NB4 (cell line): Measurements from ENCODE around the gene FHIT.

ENCODE experiments used
- POLR2A ChIP-seq: IDR thresholded peaks from 2 replicates; pipeline ENCODE4 v1.6.1; 2011; ENCODE audit warnings: mild to moderate bottlenecking; ENCODE audit not compliant: insufficient read length; ENCODE audit errors: extremely low read depth
- TF ChIP-seq, protein P1 (sequence below): IDR thresholded peaks from one replicate; pipeline ENCODE4 v1.5.1; 2012; ENCODE audit warnings: low read depth, low read length

DNA sequence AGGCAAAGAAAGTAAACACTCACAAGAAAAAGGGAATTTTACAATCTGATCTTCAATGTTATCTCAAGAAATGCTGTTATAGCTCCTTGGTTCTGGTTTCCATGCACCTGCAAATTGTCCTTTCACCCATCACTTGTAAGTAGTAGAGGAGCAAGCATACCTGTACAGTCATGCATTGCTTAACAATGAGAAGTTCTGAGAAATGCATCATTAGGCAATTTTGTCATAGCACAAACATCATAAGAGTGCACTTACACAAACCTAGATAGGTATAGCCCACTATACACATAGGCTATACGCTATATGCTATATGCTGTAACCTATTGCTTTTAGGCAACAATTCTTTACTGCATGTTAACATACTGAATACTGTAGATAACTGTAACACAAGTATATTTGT is 672.3 kb downstream of the FHIT start:
- TF ChIP-seq, protein P1, sequence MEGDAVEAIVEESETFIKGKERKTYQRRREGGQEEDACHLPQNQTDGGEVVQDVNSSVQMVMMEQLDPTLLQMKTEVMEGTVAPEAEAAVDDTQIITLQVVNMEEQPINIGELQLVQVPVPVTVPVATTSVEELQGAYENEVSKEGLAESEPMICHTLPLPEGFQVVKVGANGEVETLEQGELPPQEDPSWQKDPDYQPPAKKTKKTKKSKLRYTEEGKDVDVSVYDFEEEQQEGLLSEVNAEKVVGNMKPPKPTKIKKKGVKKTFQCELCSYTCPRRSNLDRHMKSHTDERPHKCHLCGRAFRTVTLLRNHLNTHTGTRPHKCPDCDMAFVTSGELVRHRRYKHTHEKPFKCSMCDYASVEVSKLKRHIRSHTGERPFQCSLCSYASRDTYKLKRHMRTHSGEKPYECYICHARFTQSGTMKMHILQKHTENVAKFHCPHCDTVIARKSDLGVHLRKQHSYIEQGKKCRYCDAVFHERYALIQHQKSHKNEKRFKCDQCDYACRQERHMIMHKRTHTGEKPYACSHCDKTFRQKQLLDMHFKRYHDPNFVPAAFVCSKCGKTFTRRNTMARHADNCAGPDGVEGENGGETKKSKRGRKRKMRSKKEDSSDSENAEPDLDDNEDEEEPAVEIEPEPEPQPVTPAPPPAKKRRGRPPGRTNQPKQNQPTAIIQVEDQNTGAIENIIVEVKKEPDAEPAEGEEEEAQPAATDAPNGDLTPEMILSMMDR, result no peak
- TF ChIP-seq POLR2A, result no peak
